ENCODE data around the gene SPINDOC. TPM values are rescaled to one million over a fixed set of nuclear protein-coding genes. Genes with fewer than 3 reads are reported as not detected.
A peak's percentile ranks its signal among the peaks of the same experiment; 100 is the strongest.

SPINDOC gene
- total and polyA plus RNA-seq, 2 donors from 2014 or later = 10.9 to 14.2 TPM

GRCh38 chr11:63829823-63830489 is 16.7 kb downstream of the SPINDOC start:
- peak; percentile 28 for TF ChIP-seq CTCF (IDR thresholded peaks at IDR 0.05; ENCODE audit: borderline replicate concordance, extremely low read depth, insufficient read depth)
- Histone ChIP-seq H3K4me3 (ENCODE audit: low read length in 3 of 3) (no peak overlapping the region), H3K36me3 (ENCODE audit: control insufficient read depth in 2 of 3, insufficient read depth in 3 of 3, low read length in 3 of 3) (peaks cover 0 to 9% (median 7%) of the 10 kb centered on the region in 3 donors), H3K9me3 (ENCODE audit: control insufficient read depth in 2 of 3, insufficient read depth in 1 of 3, low read length in 3 of 3) (no peaks in the 10 kb centered on the region), H3K27me3 (ENCODE audit: control insufficient read depth, insufficient read depth, low read length) (no peaks in the 10 kb centered on the region), H3K9ac (ENCODE audit: low read length in 3 of 3) (no peak overlapping the region), H3K4me1 (ENCODE audit: control insufficient read depth in 2 of 3, insufficient read depth in 2 of 3, low read depth in 1 of 3, low read length in 3 of 3) (no peaks in the 10 kb centered on the region), H3K27ac (ENCODE audit: low read depth in 2 of 2, low read length in 2 of 2) (no peak overlapping the region)
- DNase-seq (peak in 4 of 5 donors; percentile 44 to 72 (median 65)), FAIRE-seq (no peak)
- intact Hi-C loops (cut with DNase I) = no loop called here

- Histone ChIP-seq H3K36me3 (ENCODE audit: control insufficient read depth in 2 of 3, insufficient read depth in 3 of 3, low read length in 3 of 3) (peaks cover 0 to 3% (median 2%) of the 10 kb centered on the region in 3 donors), H3K27me3 (ENCODE audit: control insufficient read depth, insufficient read depth, low read length) (no peaks in the 10 kb centered on the region), H3K4me1 (ENCODE audit: control insufficient read depth in 2 of 3, insufficient read depth in 2 of 3, low read depth in 1 of 3, low read length in 3 of 3) (no peaks in the 10 kb centered on the region), H3K9ac (ENCODE audit: low read length in 3 of 3) (no peak overlapping the region), H3K4me3 (ENCODE audit: low read length in 3 of 3) (no peak overlapping the region), H3K27ac (ENCODE audit: low read depth in 2 of 2, low read length in 2 of 2) (no peak overlapping the region), H3K9me3 (ENCODE audit: control insufficient read depth in 2 of 3, insufficient read depth in 1 of 3, low read length in 3 of 3) (no peaks in the 10 kb centered on the region)
- intact Hi-C loops (cut with DNase I) = no loop called here
- FAIRE-seq (no peak), DNase-seq (no peak)
- no peak for TF ChIP-seq CTCF (IDR thresholded peaks at IDR 0.05; ENCODE audit: borderline replicate concordance, extremely low read depth, insufficient read depth)
These were observed 18.1 kb downstream of the SPINDOC start for GRCh38 chr11:63831326-63831725.

- TF ChIP-seq CTCF (IDR thresholded peaks at IDR 0.05; ENCODE audit: borderline replicate concordance, extremely low read depth, insufficient read depth) = no peak
- no peak for FAIRE-seq
These were observed 19.1 kb downstream of the SPINDOC start for GRCh38 chr11:63832336-63832735.

More at GRCh38 chr11:63832336-63832735, 19.1 kb downstream of the SPINDOC start:
- Histone ChIP-seq H3K27ac (ENCODE audit: low read depth in 2 of 2, low read length in 2 of 2) (no peak overlapping the region), H3K27me3 (ENCODE audit: control insufficient read depth, insufficient read depth, low read length) (no peaks in the 10 kb centered on the region), H3K9ac (ENCODE audit: low read length in 3 of 3) (no peak overlapping the region), H3K4me3 (ENCODE audit: low read length in 3 of 3) (no peak overlapping the region), H3K36me3 (ENCODE audit: control insufficient read depth in 2 of 3, insufficient read depth in 3 of 3, low read length in 3 of 3) (no peaks in the 10 kb centered on the region), H3K4me1 (ENCODE audit: control insufficient read depth in 2 of 3, insufficient read depth in 2 of 3, low read depth in 1 of 3, low read length in 3 of 3) (peaks cover 0 to under 1% (median 0%) of the 10 kb centered on the region in 3 donors), H3K9me3 (ENCODE audit: control insufficient read depth in 2 of 3, insufficient read depth in 1 of 3, low read length in 3 of 3) (no peaks in the 10 kb centered on the region)
- no peak for DNase-seq
- intact Hi-C loops (cut with DNase I) = no loop called here
